Gastrocnemius medialis (tissue), 4 donors: ENCODE data around the gene CASP4.

Experiments used
- POLR2A ChIP-seq, 2 donors: fragments of 450-650 bp; IDR thresholded peaks; one replicate each; pipeline ENCODE4 v1.6.1; 2017; ENCODE audit warnings: antibody characterized with exemption in 2 of 2, mild to moderate bottlenecking in 2 of 2, moderate library complexity in 2 of 2
- TF ChIP-seq, protein P1 (sequence below), 5 experiments: fragments of 450-650 bp in 3 of 5; fragments of 200-600 bp in 2 of 5; sonication (generic) in 2 of 5; IDR thresholded peaks in 4 of 5; conservative IDR thresholded peaks in 1 of 5; 1 replicate in 4 of 5; 2 replicates in 1 of 5; pipeline ENCODE4 v1.5.1; 2016 to 2019; ENCODE audit warnings: antibody characterized with exemption in 5 of 5, mild to moderate bottlenecking in 3 of 5, moderate library complexity in 3 of 5

DNA sequence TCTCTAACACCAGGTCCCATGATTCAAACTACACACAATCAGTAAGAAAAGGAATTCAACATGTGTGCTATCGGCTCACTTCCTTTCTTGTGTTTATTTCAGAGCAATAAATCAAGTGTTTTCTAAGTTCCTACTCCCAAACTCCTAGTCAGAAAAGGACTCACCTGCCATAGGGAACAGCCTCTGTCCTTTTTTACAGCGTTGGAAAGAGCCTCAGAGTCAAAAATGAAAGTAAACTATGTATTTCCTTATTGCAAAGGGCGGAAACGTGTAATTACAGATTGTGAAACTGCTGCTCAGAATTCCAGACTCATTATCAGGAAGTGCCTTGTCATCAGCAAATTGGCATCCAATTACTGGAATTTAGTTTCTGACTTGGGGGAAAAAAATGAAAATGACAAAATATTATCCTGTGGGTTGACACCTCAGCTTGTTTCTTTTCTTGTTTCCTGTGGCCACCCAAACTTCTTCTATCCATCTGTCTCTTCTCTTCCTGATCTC lies at the start of gene CASP4:
- TF ChIP-seq, protein P1, sequence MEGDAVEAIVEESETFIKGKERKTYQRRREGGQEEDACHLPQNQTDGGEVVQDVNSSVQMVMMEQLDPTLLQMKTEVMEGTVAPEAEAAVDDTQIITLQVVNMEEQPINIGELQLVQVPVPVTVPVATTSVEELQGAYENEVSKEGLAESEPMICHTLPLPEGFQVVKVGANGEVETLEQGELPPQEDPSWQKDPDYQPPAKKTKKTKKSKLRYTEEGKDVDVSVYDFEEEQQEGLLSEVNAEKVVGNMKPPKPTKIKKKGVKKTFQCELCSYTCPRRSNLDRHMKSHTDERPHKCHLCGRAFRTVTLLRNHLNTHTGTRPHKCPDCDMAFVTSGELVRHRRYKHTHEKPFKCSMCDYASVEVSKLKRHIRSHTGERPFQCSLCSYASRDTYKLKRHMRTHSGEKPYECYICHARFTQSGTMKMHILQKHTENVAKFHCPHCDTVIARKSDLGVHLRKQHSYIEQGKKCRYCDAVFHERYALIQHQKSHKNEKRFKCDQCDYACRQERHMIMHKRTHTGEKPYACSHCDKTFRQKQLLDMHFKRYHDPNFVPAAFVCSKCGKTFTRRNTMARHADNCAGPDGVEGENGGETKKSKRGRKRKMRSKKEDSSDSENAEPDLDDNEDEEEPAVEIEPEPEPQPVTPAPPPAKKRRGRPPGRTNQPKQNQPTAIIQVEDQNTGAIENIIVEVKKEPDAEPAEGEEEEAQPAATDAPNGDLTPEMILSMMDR (IDR thresholded peaks at IDR 0.05 in 4 of 5, conservative IDR thresholded peaks at IDR 0.05 in 1 of 5), result no peak
- peak; percentile 50 to 61 for TF ChIP-seq POLR2A (IDR thresholded peaks at IDR 0.05)
